HFFc6 (cell line): ENCODE data around the gene C11orf86. TPM values are rescaled to one million over a fixed set of nuclear protein-coding genes. Genes with fewer than 3 reads are reported as not detected.

Experiments used
- DNase-seq: peaks from one replicate; pipeline ENCODE4 v3.0.0-alpha.2; 2018
- H3K27ac Mint-ChIP-seq: 2 replicates; pipeline ENCODE4 v1.8.0; 2020; ENCODE audit warnings: mild to moderate bottlenecking, mixed read lengths
- H3K27me3 Mint-ChIP-seq: 2 replicates; pipeline ENCODE4 v1.8.0; 2021; ENCODE audit warnings: mild to moderate bottlenecking, moderate library complexity, mixed read lengths; ENCODE audit not compliant: insufficient read depth
- H3K36me3 Mint-ChIP-seq: 2 replicates; pipeline ENCODE4 v1.8.0; 2021; ENCODE audit warnings: low read depth, mixed read lengths
- H3K4me1 Mint-ChIP-seq: 2 replicates; pipeline ENCODE4 v1.8.0; 2020; ENCODE audit warnings: low read depth, mixed read lengths
- H3K4me3 Mint-ChIP-seq: 2 replicates; pipeline ENCODE4 v1.8.0; 2020; ENCODE audit warnings: mild to moderate bottlenecking, moderate library complexity, mixed read lengths
- H3K9me3 Mint-ChIP-seq: 2 replicates; pipeline ENCODE4 v1.8.0; 2020; ENCODE audit warnings: mild to moderate bottlenecking, mixed read lengths
- total RNA-seq, 6 experiments: library from RNA; stranded (reverse); fragmentation: NEBNext Ultra II Directional; extraction: Animal tissue kit (Norgen Biotek cat#: 25700); gene quantifications; 2 replicates in 1 of 6; 3 replicates in 5 of 6; pipeline ENCODE4 v1.2.3, GENCODE V29; 2021
- TF ChIP-seq, protein P1 (sequence below): fragments of 200-600 bp; sonication (generic); IDR thresholded peaks from 2 replicates; pipeline ENCODE4 v1.5.0; 2021; ENCODE audit warnings: antibody characterized with exemption, mild to moderate bottlenecking

The C11orf86 gene
- total RNA-seq, 6 experiments from 2014 or later: not detected

DNA sequence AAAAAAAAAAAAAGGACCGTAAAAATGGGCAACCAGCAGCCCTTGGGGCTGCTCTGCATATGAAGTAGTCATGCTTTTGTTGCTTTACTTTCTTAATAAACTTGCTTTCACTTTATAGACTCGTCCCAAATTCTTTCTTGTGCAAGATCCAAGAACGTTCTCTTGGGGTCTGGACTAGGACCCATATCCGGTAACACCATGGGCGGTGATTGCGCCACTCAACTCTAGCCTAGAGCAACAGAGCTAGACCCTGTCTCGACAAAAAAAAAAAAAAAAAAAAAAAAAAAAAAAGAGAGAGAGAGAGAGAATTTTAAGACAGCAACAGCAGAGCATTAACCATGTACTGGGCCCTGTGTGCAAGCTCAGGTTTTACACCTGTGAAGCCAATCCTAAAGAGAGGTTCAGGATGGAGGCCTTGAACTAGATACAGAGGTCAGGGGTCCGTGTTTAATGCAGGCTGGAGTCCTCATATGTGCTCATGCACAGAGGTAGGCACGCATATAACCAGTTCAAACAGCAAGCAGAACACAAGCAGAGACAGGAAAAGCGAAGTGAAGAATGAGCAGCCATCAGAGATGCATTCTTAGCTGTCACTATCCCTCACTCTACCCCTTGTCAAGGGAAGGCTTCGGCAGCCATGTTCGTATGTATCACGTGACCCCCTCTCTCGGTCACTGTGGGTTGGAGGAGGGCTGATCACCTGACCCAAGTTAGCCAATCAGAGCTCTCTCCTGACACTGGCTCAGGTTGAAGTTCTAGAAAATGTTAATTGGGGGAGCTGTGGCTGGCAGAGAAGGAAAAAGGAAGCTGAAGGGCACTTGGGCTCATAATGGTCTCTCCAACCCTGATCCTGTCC lies 31.2 kb downstream of the C11orf86 start:
- TF ChIP-seq, protein P1, sequence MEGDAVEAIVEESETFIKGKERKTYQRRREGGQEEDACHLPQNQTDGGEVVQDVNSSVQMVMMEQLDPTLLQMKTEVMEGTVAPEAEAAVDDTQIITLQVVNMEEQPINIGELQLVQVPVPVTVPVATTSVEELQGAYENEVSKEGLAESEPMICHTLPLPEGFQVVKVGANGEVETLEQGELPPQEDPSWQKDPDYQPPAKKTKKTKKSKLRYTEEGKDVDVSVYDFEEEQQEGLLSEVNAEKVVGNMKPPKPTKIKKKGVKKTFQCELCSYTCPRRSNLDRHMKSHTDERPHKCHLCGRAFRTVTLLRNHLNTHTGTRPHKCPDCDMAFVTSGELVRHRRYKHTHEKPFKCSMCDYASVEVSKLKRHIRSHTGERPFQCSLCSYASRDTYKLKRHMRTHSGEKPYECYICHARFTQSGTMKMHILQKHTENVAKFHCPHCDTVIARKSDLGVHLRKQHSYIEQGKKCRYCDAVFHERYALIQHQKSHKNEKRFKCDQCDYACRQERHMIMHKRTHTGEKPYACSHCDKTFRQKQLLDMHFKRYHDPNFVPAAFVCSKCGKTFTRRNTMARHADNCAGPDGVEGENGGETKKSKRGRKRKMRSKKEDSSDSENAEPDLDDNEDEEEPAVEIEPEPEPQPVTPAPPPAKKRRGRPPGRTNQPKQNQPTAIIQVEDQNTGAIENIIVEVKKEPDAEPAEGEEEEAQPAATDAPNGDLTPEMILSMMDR: no peak
- H3K27me3 Mint-ChIP-seq: peaks cover 26% of the 10 kb centered on the region
- H3K4me3 Mint-ChIP-seq: peak overlapping the region; percentile 55
- H3K9me3 Mint-ChIP-seq: no peaks in the 10 kb centered on the region
- H3K4me1 Mint-ChIP-seq: peaks cover 7% of the 10 kb centered on the region
- no peak for DNase-seq
- 0 out of 2 replicates have a peak, but pooled peaks cover 8% of the 10 kb centered on the region for H3K36me3 Mint-ChIP-seq
- H3K27ac Mint-ChIP-seq: no peak overlapping the region

DNA sequence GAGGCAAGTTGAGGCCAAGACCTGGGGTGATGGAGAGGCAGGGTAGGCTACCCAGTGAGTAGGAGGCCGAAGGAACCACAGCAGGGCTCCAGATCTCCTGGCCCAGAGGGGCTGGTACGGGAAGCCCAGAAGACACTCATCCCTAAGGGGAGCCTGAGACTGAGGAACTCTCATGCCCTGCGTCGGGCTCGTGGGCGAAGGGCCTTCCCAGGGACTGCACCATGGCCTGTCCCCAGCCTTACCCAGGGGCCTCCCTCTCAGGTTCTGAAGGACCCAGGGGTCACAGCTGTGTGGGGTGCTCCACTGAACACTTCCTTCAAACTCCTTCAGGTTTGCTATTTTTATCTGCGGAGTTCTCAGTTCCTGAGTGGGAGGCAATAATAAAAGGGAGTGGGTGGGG lies 32.0 kb downstream of the C11orf86 start:
- Mint-ChIP-seq H3K27me3 (peaks cover 22% of the 10 kb centered on the region), H3K4me1 (peaks cover 7% of the 10 kb centered on the region), H3K9me3 (no peaks in the 10 kb centered on the region), H3K27ac (no peak overlapping the region), H3K4me3 (no peak overlapping the region), H3K36me3 (0 out of 2 replicates have a peak, but pooled peaks cover 8% of the 10 kb centered on the region)
- TF ChIP-seq, protein P1: no peak
- DNase-seq: no peak

DNA sequence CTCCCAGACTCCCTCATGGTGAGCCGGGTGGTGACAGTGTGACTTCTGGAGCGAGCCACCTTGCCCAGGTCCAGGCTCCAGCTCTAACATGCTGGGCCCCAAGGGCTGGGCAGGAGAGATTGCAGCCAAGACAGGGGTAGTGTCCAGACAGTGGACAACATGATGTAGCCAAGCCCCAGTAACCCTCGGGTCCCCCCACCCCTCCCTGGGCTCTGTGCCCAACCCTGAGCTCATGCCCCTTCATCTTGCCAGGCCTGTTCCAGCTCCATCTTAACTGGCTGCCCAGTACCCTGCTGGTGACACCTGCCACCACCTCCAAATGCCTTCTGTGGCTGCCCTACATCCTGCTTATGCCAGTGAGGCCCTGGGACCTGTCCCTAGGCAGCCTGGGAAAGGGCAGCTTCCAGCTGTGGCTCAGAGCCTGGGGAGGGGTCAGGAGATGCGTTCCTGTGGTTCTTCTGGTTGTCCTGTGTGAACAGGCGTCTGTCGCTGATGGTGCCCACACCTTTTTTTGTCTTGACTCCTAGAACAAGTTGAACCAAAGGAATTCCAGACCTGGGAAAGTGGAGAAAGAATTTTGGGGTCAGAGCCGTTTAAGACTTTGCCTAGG lies 35.3 kb downstream of the C11orf86 start:
- Mint-ChIP-seq H3K36me3 (0 out of 2 replicates have a peak, but pooled peaks cover 8% of the 10 kb centered on the region), H3K27me3 (peaks cover 27% of the 10 kb centered on the region), H3K27ac (no peak overlapping the region), H3K9me3 (no peaks in the 10 kb centered on the region), H3K4me1 (peaks cover 7% of the 10 kb centered on the region), H3K4me3 (no peak overlapping the region)
- no peak for DNase-seq
- TF ChIP-seq, protein P1: no peak

DNA sequence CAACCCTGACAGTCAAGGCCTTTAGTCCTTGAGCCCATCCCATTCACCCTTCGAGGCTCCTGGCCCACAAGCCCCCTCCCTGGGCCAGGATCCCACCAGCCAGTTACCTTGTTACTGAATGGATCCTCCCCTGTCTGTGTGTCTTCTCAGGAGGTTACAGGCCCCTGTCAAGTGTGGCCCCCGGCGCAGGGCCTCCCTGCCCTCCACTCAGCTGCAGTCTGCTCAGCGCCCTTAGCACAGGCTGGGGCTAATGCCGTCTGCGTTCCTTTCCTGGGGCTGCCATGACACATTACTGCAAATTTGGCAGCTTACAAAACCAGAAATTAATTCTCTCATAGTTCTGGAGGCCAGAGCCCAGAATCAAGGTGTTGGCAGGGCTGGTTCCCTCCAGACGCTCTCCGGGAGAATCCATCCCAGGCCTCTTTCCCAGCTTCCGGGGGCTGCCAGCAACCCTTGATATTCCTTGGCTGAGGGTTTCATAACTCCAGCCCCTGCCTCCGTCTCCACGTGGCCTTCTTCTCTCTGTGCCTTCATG lies 38.5 kb downstream of the C11orf86 start:
- no peak overlapping the region for H3K4me3 Mint-ChIP-seq
- H3K36me3 Mint-ChIP-seq: no peaks in the 10 kb centered on the region
- H3K4me1 Mint-ChIP-seq: no peaks in the 10 kb centered on the region
- DNase-seq: no peak
- peaks cover 26% of the 10 kb centered on the region for H3K27me3 Mint-ChIP-seq
- H3K27ac Mint-ChIP-seq: no peak overlapping the region
- TF ChIP-seq, protein P1: no peak
- no peaks in the 10 kb centered on the region for H3K9me3 Mint-ChIP-seq

DNA sequence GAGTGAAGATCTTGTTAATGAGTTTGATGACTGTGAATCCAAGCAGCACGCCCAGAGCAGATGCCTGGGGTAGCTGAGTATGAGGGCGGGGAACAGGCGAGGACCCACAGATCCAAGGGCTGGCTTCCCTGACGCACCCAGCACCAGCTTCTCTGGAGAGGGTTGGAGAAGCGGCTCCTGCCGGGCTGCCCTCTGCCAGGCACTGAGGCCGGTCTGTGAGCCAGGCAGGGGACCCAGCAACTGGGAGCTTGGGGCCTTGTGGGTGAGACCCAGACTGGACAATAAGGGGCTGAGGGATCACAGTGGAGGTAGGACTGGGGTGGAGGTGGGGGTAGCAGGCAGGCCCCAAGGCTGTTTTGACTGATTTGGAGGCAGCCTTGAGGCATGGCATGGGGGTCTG lies 39.2 kb downstream of the C11orf86 start:
- Mint-ChIP-seq H3K36me3 (no peaks in the 10 kb centered on the region), H3K4me3 (no peak overlapping the region), H3K4me1 (no peaks in the 10 kb centered on the region), H3K27ac (no peak overlapping the region), H3K9me3 (no peaks in the 10 kb centered on the region), H3K27me3 (peaks cover 20% of the 10 kb centered on the region)
- TF ChIP-seq, protein P1: no peak
- no peak for DNase-seq
